ENCODE data around the gene EBF4.

The EBF4 gene

GRCh38 chr20:2692036-2692885, at the start of gene EBF4:
Gene EBF4 (plus strand): TSS chr20:2692780. CDS start chr20:2693646, 866 bp downstream.
- DNase-seq (ENCODE audit: low spot score) = peak; percentile 74
- TF ChIP-seq, protein P1, sequence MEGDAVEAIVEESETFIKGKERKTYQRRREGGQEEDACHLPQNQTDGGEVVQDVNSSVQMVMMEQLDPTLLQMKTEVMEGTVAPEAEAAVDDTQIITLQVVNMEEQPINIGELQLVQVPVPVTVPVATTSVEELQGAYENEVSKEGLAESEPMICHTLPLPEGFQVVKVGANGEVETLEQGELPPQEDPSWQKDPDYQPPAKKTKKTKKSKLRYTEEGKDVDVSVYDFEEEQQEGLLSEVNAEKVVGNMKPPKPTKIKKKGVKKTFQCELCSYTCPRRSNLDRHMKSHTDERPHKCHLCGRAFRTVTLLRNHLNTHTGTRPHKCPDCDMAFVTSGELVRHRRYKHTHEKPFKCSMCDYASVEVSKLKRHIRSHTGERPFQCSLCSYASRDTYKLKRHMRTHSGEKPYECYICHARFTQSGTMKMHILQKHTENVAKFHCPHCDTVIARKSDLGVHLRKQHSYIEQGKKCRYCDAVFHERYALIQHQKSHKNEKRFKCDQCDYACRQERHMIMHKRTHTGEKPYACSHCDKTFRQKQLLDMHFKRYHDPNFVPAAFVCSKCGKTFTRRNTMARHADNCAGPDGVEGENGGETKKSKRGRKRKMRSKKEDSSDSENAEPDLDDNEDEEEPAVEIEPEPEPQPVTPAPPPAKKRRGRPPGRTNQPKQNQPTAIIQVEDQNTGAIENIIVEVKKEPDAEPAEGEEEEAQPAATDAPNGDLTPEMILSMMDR (IDR thresholded peaks at IDR 0.05; ENCODE audit: borderline replicate concordance, control extremely low read depth, extremely low read depth, insufficient read depth, missing control alignments) = no peak
- in situ Hi-C loops (cut with MboI; ENCODE audit: low sequenced_read_pairs, unreplicated experiment) = no loop called here

DNA sequence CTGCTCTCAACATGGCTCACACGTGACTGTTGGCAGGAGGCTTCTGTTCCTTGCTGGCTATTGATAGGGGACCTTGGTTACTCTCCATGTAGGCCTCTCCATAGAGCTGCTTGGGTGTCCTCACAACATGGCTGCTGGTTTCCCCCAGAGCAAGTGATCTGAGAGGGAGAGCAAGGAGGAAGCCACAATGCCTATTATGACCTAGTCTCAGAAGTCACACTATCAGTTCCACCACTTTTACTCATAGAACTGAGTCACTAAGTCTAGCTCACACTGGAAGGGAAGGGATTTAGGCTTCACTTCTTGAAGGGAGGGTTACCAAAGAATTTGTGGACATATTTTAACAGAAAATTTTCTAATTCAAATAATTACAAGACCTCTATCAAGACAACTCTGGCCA, 48.9 kb upstream of the EBF4 start:
- no peak for DNase-seq (ENCODE audit: low spot score)
- in situ Hi-C loops (cut with MboI; ENCODE audit: low sequenced_read_pairs, unreplicated experiment) = no loop called here
- TF ChIP-seq, protein P1 (IDR thresholded peaks at IDR 0.05; ENCODE audit: borderline replicate concordance, control extremely low read depth, extremely low read depth, insufficient read depth, missing control alignments) = no peak

GRCh38 chr20:2651772-2652723, 40.5 kb upstream of the EBF4 start, which contains the start of gene NOP56:
Gene NOP56 (plus strand): TSS chr20:2652632. CDS start chr20:2652661, 29 bp downstream.
- TF ChIP-seq, protein P1 (IDR thresholded peaks at IDR 0.05; ENCODE audit: borderline replicate concordance, control extremely low read depth, extremely low read depth, insufficient read depth, missing control alignments) = no peak
- in situ Hi-C loops (cut with MboI; ENCODE audit: low sequenced_read_pairs, unreplicated experiment) = no loop called here
- DNase-seq (ENCODE audit: low spot score) = peak; percentile 96

DNA sequence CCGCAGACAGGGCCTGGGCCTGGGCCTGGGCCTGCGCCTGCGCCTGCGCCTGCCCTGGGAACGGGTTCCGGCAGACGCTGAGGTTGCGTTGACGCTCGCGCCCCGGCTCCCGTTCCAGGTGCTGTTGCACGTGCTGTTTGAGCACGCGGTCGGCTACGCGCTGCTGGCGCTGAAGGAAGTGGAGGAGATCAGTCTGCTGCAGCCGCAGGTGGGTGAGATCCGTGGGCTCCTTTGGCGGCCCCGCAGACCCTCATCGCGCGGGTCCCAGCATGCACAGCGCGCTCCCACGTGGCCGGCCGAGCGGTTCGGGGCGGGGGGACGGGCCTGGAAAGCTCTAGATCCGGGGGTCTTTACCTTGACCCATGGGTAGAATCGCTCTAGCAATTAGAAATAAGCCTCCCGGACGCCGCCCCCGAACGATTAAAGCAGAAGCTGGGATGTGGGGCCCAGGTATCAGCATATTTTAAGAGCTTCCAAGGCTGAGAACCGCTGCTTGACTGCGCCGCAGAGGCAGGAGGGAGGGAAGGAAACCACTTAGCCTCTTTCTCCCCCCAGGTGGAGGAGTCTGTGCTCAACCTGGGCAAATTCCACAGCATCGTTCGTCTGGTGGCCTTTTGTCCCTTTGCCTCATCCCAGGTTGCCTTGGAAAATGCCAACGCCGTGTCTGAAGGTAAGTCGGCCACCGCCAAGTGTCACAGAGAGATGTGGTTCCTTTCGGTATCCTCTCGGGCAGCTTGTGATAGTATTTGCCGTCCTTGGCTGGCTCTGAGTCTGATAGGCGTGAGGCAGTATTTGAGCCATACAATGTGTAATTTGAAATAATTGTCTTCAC, 39.6 kb upstream of the EBF4 start:
- in situ Hi-C loops (cut with MboI; ENCODE audit: low sequenced_read_pairs, unreplicated experiment) = no loop called here
- peak; percentile 74 for DNase-seq (ENCODE audit: low spot score)
- TF ChIP-seq, protein P1 (IDR thresholded peaks at IDR 0.05; ENCODE audit: borderline replicate concordance, control extremely low read depth, extremely low read depth, insufficient read depth, missing control alignments) = no peak

- no peak for DNase-seq (ENCODE audit: low spot score)
- TF ChIP-seq, protein P1 (IDR thresholded peaks at IDR 0.05; ENCODE audit: borderline replicate concordance, control extremely low read depth, extremely low read depth, insufficient read depth, missing control alignments) = no peak
- in situ Hi-C loops (cut with MboI; ENCODE audit: low sequenced_read_pairs, unreplicated experiment) = no loop called here
These were observed 38.8 kb upstream of the EBF4 start for GRCh38 chr20:2653556-2654383.
